HCT116 (cell line): ENCODE measurements around the gene POMGNT2. TPM values are rescaled to one million over a fixed set of nuclear protein-coding genes. Genes with fewer than 3 reads are reported as not detected.

Experiments used
- ATAC-seq: fragments of 200-7000 bp; cut with Tn5 transposase; 2 replicates; pipeline ENCODE4 v1.9.1; 2020; ENCODE audit warnings: mild to moderate bottlenecking, moderate library complexity
- BruUV-seq: library from RNA; stranded (reverse); fragments of 400-500 nt; replicated peaks from 2 replicates; lab custom pipeline; 2021; lab: Mats Ljungman, UMichigan
- CTCF ChIA-PET: fragments of 300-600 bp; sonication (Branson Sonifier 250); formaldehyde crosslinking; loops from one replicate; lab custom pipeline; 2021; ENCODE audit warnings: antibody characterized with exemption; lab: Charles Lee
- POLR2A ChIA-PET: fragments of 300-600, 350-600 bp; sonication (Branson Sonifier 250); formaldehyde crosslinking; loops from one replicate; lab custom pipeline; 2021; ENCODE audit warnings: antibody characterized with exemption; lab: Charles Lee
- RAD21 ChIA-PET, 2 experiments: fragments of 300-600 bp; sonication (Branson Sonifier 250); formaldehyde crosslinking; loops; one replicate each; lab custom pipeline; 2023; ENCODE audit warnings: low total read pairs in 2 of 2; ENCODE audit not compliant: uncharacterized antibody in 2 of 2, unreplicated experiment in 2 of 2, low non-redundant PET in 1 of 2; lab: Charles Lee
- DNase-seq: peaks from one replicate; pipeline ENCODE4 v3.0.0-alpha.2; 2010; ENCODE audit warnings: low read depth, low spot score
- H2AFZ ChIP-seq: fragments of 200-600 bp; shearing (Covaris generic), sonication (generic); 2 replicates; pipeline ENCODE4 v1.6.1; 2017; ENCODE audit warnings: low read depth, mixed run types, mixed read lengths, antibody characterized with exemption, low read length; ENCODE audit not compliant: poor library complexity, severe bottlenecking
- H3K27ac ChIP-seq: 2 replicates; pipeline ENCODE4 v1.5.1; 2012; ENCODE audit warnings: low read depth, low read length
- H3K27me3 ChIP-seq: fragments of 200-600 bp; sonication (generic); 2 replicates; pipeline ENCODE4 v1.6.1; 2016; ENCODE audit warnings: mixed run types, low read length, mixed read lengths; ENCODE audit not compliant: insufficient read depth
- H3K36me3 ChIP-seq, 2 experiments: fragments of 200-500 bp in 1 of 2; fragments of 200-600 bp in 1 of 2; sonication (Bioruptor generic) in 1 of 2; sonication (generic) in 1 of 2; 2 replicates each; pipeline versions ENCODE4 v1.5.1 to v1.6.1; 2014 to 2016; ENCODE audit warnings: low read length in 2 of 2, inconsistent platforms in 1 of 2, mixed read lengths in 1 of 2, mixed run types in 1 of 2; ENCODE audit not compliant: insufficient read depth in 2 of 2, control insufficient read depth in 1 of 2
- H3K4me1 ChIP-seq, 2 experiments: fragments of 200-600 bp in 1 of 2; sonication (generic) in 1 of 2; 2 replicates each; pipeline versions ENCODE4 v1.5.1 to v1.6.1; 2012 to 2017; ENCODE audit warnings: low read length in 2 of 2, inconsistent platforms in 1 of 2, mild to moderate bottlenecking in 1 of 2, mixed read lengths in 1 of 2, mixed run types in 1 of 2, moderate library complexity in 1 of 2; ENCODE audit not compliant: insufficient read depth in 2 of 2, control insufficient read depth in 1 of 2
- H3K4me2 ChIP-seq: fragments of 200-600 bp; sonication (generic); 2 replicates; pipeline ENCODE4 v1.6.1; 2017; ENCODE audit warnings: mixed run types, low read length, mixed read lengths
- H3K4me3 ChIP-seq, 2 experiments: fragments of 200-600 bp in 1 of 2; sonication (generic) in 1 of 2; replicated peaks in 1 of 2; 2 replicates each; pipeline ENCODE4 v1.5.1; 2011 to 2016; ENCODE audit warnings: low read length in 2 of 2, control low read depth in 1 of 2, low read depth in 1 of 2, mild to moderate bottlenecking in 1 of 2, mixed read lengths in 1 of 2, mixed run types in 1 of 2
- H3K79me2 ChIP-seq: fragments of 200-600 bp; sonication (generic); 2 replicates; pipeline ENCODE4 v1.6.1; 2017; ENCODE audit warnings: mild to moderate bottlenecking, mixed run types, low read length, moderate library complexity, mixed read lengths; ENCODE audit not compliant: insufficient read depth
- H3K9ac ChIP-seq: fragments of 200-600 bp; sonication (generic); 2 replicates; pipeline ENCODE4 v1.6.1; 2016; ENCODE audit warnings: low read length, mixed read lengths
- H3K9me2 ChIP-seq: fragments of 200-600 bp; sonication (generic), shearing (Covaris generic); 2 replicates; pipeline ENCODE4 v1.6.1; 2017; ENCODE audit warnings: mixed run types, mild to moderate bottlenecking, moderate library complexity; ENCODE audit not compliant: insufficient read depth
- H3K9me3 ChIP-seq, 2 experiments: fragments of 200-500 bp in 1 of 2; fragments of 200-600 bp in 1 of 2; sonication (Bioruptor generic) in 1 of 2; sonication (generic) in 1 of 2; 2 replicates each; pipeline ENCODE4 v1.6.1; 2014 to 2017; ENCODE audit warnings: low read length in 2 of 2, mixed read lengths in 2 of 2, inconsistent platforms in 1 of 2, low read depth in 1 of 2, mild to moderate bottlenecking in 1 of 2, mixed run types in 1 of 2, moderate library complexity in 1 of 2; ENCODE audit not compliant: control insufficient read depth in 1 of 2, insufficient read depth in 1 of 2
- H4K20me1 ChIP-seq: fragments of 200-600 bp; sonication (generic), shearing (Covaris generic); 2 replicates; pipeline ENCODE4 v1.6.1; 2017; ENCODE audit warnings: mixed run types, mild to moderate bottlenecking, moderate library complexity; ENCODE audit not compliant: insufficient read depth
- ATF3 ChIP-seq: IDR thresholded peaks from 2 replicates; pipeline ENCODE4 v1.6.1; 2012
- CBX3 ChIP-seq: IDR thresholded peaks from 2 replicates; pipeline ENCODE4 v1.6.1; 2012; ENCODE audit warnings: low read depth
- CEBPB ChIP-seq: IDR thresholded peaks from 2 replicates; pipeline ENCODE4 v1.6.1; 2012; ENCODE audit warnings: low read depth
- EGR1 ChIP-seq: IDR thresholded peaks from 2 replicates; pipeline ENCODE4 v1.6.1; 2012; ENCODE audit warnings: low read depth
- ELF1 ChIP-seq: IDR thresholded peaks from 2 replicates; pipeline ENCODE4 v1.6.1; 2012; ENCODE audit warnings: low read depth, borderline replicate concordance
- EZH2 ChIP-seq: fragments of 200-600 bp; sonication (generic); IDR thresholded peaks from 2 replicates; pipeline ENCODE4 v1.6.1; 2017; ENCODE audit warnings: antibody characterized with exemption, mixed run types
- EZH2phosphoT487 ChIP-seq: fragments of 200-600 bp; IDR thresholded peaks from 2 replicates; pipeline ENCODE4 v1.6.1; 2018; ENCODE audit warnings: antibody characterized with exemption, borderline replicate concordance
- JUND ChIP-seq: IDR thresholded peaks from 2 replicates; pipeline ENCODE4 v1.6.1; 2012
- RAD21 ChIP-seq: IDR thresholded peaks from 2 replicates; pipeline ENCODE4 v1.6.1; 2012; ENCODE audit warnings: low read depth, mild to moderate bottlenecking
- SIN3A ChIP-seq: IDR thresholded peaks from 2 replicates; pipeline ENCODE4 v1.6.1; 2012; ENCODE audit warnings: low read depth
- SP1 ChIP-seq: IDR thresholded peaks from 2 replicates; pipeline ENCODE4 v1.6.1; 2012; ENCODE audit warnings: low read depth
- TCF7L2 ChIP-seq: IDR thresholded peaks from 2 replicates; pipeline ENCODE4 v1.7.0; 2011; ENCODE audit warnings: borderline replicate concordance, inconsistent platforms; ENCODE audit not compliant: insufficient read depth, insufficient read length; ENCODE audit errors: extremely low read depth
- ZFX ChIP-seq: fragments of 450-650 bp; IDR thresholded peaks from 2 replicates; pipeline ENCODE4 v1.6.1; 2017
- ZNF274 ChIP-seq: fragments of 200-500 bp; sonication (Bioruptor generic); IDR thresholded peaks from 2 replicates; pipeline ENCODE4 v1.6.1; 2014; ENCODE audit warnings: mild to moderate bottlenecking, low read depth, low read length, inconsistent platforms
- intact Hi-C: fragments of 100-400 bp; cut with micrococcal nuclease; formaldehyde crosslinking; loops from 2 replicates; pipeline ENCODE4 v1.10.0; 2022
- total RNA-seq: library from RNA; stranded (reverse); gene quantifications from one replicate; pipeline ENCODE4 v1.2.1, GENCODE V29; 2021; ENCODE audit not compliant: unreplicated experiment
- TF ChIP-seq, protein P1 (sequence below): IDR thresholded peaks from 2 replicates; pipeline ENCODE4 v1.6.1; 2011; ENCODE audit warnings: mild to moderate bottlenecking, low read length, moderate library complexity; ENCODE audit not compliant: insufficient replicate concordance; ENCODE audit errors: extremely low read depth
- TF ChIP-seq, protein P2 (sequence below): IDR thresholded peaks from 2 replicates; pipeline ENCODE4 v1.6.1; 2012; ENCODE audit warnings: low read depth

POMGNT2 gene
- total RNA-seq, 1 experiment from 2014 or later: 21.6 TPM

DNA sequence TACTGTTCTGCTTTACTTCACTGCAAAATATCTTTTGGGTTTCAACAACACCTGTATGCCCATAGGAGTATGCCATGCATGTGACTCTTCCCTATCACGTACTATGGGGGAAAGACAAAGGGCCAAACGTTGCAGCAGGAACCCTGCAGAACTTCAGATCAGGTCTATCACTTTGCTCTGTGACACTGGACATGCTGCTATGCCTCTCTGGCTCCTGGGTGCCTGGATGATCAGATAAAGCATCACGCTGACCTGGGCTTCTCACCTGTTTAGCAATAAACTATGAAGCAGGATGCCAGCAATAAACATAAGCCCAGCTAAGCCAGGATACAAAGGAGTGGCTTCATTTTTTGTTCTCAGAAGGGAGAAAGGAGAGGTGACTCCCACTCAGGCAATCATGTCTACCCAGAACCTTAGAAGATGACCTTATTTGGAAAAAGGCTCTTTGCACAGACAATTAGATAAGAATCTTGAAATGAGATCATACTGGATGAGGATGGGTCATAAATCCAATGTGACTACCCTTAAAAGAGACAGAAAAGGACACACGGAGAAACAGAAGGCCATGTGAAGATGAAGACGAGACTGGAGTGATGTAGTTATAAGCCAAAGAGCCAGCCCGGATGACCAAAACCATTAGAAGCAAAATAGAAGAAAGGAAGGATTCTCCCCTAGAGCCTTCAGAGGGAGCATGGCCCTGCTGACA, 19.3 kb downstream of the POMGNT2 start:
- Histone ChIP-seq H3K27ac (no peak overlapping the region), H3K79me2 (peaks cover 22% of the 10 kb centered on the region; the same call in 1 of the 2 replicates), H3K27me3 (no peaks in the 10 kb centered on the region), H3K9me3 (no peaks in the 10 kb centered on the region), H3K4me2 (no peak overlapping the region), H3K4me1 (no peaks in the 10 kb centered on the region), H3K9me2 (no peaks in the 10 kb centered on the region), H2AFZ (no peak overlapping the region), H3K36me3 (no peaks in the 10 kb centered on the region), H3K9ac (no peak overlapping the region), H4K20me1 (no peaks in the 10 kb centered on the region), H3K4me3 (no peak overlapping the region)
- no TSS peak for BruUV-seq
- POLR2A ChIA-PET: no interaction called here
- DNase-seq: no peak
- no peak for ATAC-seq
- RAD21 ChIA-PET: no interaction called here
- TF ChIP-seq EGR1: no peak
- TF ChIP-seq ZFX: no peak
- no peak for TF ChIP-seq SIN3A
- no peak for TF ChIP-seq CBX3
- TF ChIP-seq, protein P1, sequence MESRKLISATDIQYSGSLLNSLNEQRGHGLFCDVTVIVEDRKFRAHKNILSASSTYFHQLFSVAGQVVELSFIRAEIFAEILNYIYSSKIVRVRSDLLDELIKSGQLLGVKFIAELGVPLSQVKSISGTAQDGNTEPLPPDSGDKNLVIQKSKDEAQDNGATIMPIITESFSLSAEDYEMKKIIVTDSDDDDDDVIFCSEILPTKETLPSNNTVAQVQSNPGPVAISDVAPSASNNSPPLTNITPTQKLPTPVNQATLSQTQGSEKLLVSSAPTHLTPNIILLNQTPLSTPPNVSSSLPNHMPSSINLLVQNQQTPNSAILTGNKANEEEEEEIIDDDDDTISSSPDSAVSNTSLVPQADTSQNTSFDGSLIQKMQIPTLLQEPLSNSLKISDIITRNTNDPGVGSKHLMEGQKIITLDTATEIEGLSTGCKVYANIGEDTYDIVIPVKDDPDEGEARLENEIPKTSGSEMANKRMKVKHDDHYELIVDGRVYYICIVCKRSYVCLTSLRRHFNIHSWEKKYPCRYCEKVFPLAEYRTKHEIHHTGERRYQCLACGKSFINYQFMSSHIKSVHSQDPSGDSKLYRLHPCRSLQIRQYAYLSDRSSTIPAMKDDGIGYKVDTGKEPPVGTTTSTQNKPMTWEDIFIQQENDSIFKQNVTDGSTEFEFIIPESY: no peak
- TF ChIP-seq TCF7L2: no peak
- TF ChIP-seq EZH2: no peak
- no peak for TF ChIP-seq SP1
- TF ChIP-seq CEBPB: no peak
- TF ChIP-seq JUND: no peak
- TF ChIP-seq EZH2phosphoT487: no peak
- TF ChIP-seq ZNF274: no peak
- TF ChIP-seq RAD21: no peak
- TF ChIP-seq ELF1: no peak
- TF ChIP-seq, protein P2, sequence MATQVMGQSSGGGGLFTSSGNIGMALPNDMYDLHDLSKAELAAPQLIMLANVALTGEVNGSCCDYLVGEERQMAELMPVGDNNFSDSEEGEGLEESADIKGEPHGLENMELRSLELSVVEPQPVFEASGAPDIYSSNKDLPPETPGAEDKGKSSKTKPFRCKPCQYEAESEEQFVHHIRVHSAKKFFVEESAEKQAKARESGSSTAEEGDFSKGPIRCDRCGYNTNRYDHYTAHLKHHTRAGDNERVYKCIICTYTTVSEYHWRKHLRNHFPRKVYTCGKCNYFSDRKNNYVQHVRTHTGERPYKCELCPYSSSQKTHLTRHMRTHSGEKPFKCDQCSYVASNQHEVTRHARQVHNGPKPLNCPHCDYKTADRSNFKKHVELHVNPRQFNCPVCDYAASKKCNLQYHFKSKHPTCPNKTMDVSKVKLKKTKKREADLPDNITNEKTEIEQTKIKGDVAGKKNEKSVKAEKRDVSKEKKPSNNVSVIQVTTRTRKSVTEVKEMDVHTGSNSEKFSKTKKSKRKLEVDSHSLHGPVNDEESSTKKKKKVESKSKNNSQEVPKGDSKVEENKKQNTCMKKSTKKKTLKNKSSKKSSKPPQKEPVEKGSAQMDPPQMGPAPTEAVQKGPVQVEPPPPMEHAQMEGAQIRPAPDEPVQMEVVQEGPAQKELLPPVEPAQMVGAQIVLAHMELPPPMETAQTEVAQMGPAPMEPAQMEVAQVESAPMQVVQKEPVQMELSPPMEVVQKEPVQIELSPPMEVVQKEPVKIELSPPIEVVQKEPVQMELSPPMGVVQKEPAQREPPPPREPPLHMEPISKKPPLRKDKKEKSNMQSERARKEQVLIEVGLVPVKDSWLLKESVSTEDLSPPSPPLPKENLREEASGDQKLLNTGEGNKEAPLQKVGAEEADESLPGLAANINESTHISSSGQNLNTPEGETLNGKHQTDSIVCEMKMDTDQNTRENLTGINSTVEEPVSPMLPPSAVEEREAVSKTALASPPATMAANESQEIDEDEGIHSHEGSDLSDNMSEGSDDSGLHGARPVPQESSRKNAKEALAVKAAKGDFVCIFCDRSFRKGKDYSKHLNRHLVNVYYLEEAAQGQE: no peak
- no peak for TF ChIP-seq ATF3
- CTCF ChIA-PET: interaction anchor here (1.7 to 4.8 kb wide), 2 partner anchors 15 to 125 kb away, joined by 6 to 27 read pairs; no protein-coding TSS in a partner anchor
- intact Hi-C loops: no loop called here
